ENCODE results near the gene ARMC3. TPM values are rescaled to one million over a fixed set of nuclear protein-coding genes. Genes with fewer than 3 reads are reported as not detected.

Gene ARMC3
- total RNA-seq, 3 donors from 2014 or later, result 0.33 to 0.88 TPM; not detected in 1

DNA sequence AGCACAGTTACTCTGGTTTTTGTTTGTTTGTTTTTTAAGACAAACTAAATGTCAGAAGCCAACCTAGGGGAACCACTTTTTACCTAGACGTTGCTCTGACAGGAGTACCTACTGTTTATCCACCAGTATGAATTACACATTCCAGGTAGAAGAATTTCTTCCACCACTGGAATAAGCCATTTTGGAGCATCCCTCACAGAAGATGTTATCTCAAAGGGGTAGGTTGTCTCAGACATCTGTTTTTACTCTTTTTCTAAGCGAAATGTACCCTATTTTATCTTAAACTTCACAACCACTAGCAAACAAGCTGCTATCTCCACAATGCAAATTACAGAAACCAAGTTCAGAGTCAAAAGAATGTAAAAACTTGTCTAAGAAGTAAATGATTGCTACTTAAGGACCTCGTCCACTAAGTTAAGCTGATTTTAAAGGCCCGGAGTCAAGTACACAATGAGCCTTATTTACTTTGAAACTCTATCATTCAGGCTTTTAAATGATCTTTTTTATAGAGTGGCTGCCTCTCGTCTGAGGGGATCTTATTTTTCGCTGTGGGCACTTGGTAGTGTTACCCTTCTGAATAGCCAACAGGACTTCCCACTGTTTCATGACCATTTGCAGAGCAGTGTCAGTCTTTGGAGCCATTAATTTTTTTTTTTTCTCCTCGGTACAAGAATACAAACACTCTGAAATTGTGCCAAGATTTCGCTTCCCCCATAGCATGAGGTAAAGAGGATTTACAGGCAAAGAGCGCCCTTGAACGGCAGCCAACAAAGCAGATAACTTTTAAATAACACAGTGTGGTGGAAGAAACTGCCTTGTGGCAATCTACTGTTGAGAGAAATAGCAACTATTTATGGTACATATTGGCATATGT is 15.7 kb upstream of the ARMC3 start:
- no peak for DNase-seq (ENCODE audit: low spot score in 2 of 2)
- no peak overlapping the region for H3K4me3 ChIP-seq
- intact Hi-C loops (cut with DNase I; ENCODE audit: low total_unique reads), result loop anchor here (10.0 kb wide), 1 partner anchor 1647 kb away; no protein-coding TSS in a partner anchor
- no peak overlapping the region for H3K27ac ChIP-seq
- no peaks in the 10 kb centered on the region for H3K36me3 ChIP-seq
- peaks cover 8 to 18% of the 10 kb centered on the region in 2 donors for H3K9me3 ChIP-seq
- H3K27me3 ChIP-seq, result no peaks in the 10 kb centered on the region
- H3K4me1 ChIP-seq, result no peaks in the 10 kb centered on the region
- TF ChIP-seq POLR2AphosphoS5 (IDR thresholded peaks at IDR 0.05) (no peak), POLR2A (IDR thresholded peaks at IDR 0.05) (no peak)
- TF ChIP-seq, protein P1, sequence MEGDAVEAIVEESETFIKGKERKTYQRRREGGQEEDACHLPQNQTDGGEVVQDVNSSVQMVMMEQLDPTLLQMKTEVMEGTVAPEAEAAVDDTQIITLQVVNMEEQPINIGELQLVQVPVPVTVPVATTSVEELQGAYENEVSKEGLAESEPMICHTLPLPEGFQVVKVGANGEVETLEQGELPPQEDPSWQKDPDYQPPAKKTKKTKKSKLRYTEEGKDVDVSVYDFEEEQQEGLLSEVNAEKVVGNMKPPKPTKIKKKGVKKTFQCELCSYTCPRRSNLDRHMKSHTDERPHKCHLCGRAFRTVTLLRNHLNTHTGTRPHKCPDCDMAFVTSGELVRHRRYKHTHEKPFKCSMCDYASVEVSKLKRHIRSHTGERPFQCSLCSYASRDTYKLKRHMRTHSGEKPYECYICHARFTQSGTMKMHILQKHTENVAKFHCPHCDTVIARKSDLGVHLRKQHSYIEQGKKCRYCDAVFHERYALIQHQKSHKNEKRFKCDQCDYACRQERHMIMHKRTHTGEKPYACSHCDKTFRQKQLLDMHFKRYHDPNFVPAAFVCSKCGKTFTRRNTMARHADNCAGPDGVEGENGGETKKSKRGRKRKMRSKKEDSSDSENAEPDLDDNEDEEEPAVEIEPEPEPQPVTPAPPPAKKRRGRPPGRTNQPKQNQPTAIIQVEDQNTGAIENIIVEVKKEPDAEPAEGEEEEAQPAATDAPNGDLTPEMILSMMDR (IDR thresholded peaks at IDR 0.05), result no peak

GRCh38 chr10:22912763-22913384 is 15.0 kb upstream of the ARMC3 start:
- Histone ChIP-seq H3K36me3 (no peaks in the 10 kb centered on the region), H3K4me1 (no peaks in the 10 kb centered on the region), H3K27me3 (no peaks in the 10 kb centered on the region), H3K9me3 (peaks cover 7 to 24% of the 10 kb centered on the region in 2 donors), H3K4me3 (no peak overlapping the region), H3K27ac (no peak overlapping the region)
- DNase-seq (ENCODE audit: low spot score in 2 of 2), result no peak
- intact Hi-C loops (cut with DNase I; ENCODE audit: low total_unique reads), result loop anchor here (10.0 kb wide), 1 partner anchor 1648 kb away; no protein-coding TSS in a partner anchor
- TF ChIP-seq POLR2AphosphoS5 (IDR thresholded peaks at IDR 0.05) (no peak), POLR2A (IDR thresholded peaks at IDR 0.05) (no peak)
- TF ChIP-seq, protein P1 (IDR thresholded peaks at IDR 0.05), result no peak

DNA sequence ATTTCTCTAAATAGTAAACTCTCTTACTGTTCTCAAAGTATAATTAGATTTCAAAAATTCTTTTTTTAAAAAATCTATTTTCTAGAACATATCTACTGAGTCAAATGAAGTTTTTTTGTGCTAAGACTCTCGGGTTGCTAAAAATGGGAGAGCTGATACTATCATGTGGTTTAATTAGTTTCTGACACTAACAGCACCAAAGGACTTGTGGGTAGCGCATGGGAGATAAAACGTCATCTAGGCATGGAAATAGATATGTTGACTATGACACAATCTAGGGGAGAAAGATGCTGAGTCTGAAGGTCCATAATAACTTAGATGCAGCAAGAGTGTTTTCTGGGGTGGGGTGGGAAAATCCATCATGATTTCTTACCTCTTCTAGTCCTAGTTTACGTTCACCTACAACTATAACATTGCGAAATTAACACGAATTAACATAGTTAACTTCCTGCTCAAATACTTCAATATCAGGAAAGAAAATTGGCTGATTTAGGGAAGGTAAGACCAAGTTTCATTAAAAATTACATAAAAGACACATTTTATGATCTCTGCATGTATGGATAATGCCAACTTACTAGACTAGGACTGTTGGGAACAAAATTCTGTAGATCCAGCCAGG is 14.3 kb upstream of the ARMC3 start:
- H3K27ac ChIP-seq, result no peak overlapping the region
- DNase-seq (ENCODE audit: low spot score in 2 of 2), result no peak
- peaks cover under 1 to 18% of the 10 kb centered on the region in 2 donors for H3K9me3 ChIP-seq
- no peaks in the 10 kb centered on the region for H3K27me3 ChIP-seq
- H3K4me3 ChIP-seq, result no peak overlapping the region
- intact Hi-C loops (cut with DNase I; ENCODE audit: low total_unique reads), result loop anchor here (10.0 kb wide), 1 partner anchor 1649 kb away; no protein-coding TSS in a partner anchor
- no peaks in the 10 kb centered on the region for H3K36me3 ChIP-seq
- TF ChIP-seq, protein P1 (IDR thresholded peaks at IDR 0.05), result no peak
- TF ChIP-seq POLR2AphosphoS5 (IDR thresholded peaks at IDR 0.05), result no peak
- no peak for TF ChIP-seq POLR2A (IDR thresholded peaks at IDR 0.05)
- no peaks in the 10 kb centered on the region for H3K4me1 ChIP-seq

- H3K4me1 ChIP-seq, result no peaks in the 10 kb centered on the region
- H3K27ac ChIP-seq, result no peak overlapping the region
- intact Hi-C loops (cut with DNase I; ENCODE audit: low total_unique reads), result loop anchor here (10.0 kb wide), 1 partner anchor 1651 kb away; no protein-coding TSS in a partner anchor
- no peak overlapping the region for H3K4me3 ChIP-seq
- H3K27me3 ChIP-seq, result no peaks in the 10 kb centered on the region
- DNase-seq (ENCODE audit: low spot score in 2 of 2), result no peak
- TF ChIP-seq POLR2AphosphoS5 (IDR thresholded peaks at IDR 0.05), result no peak
- TF ChIP-seq, protein P1 (IDR thresholded peaks at IDR 0.05), result no peak
- TF ChIP-seq POLR2A (IDR thresholded peaks at IDR 0.05), result no peak
- H3K36me3 ChIP-seq, result no peaks in the 10 kb centered on the region
- peaks cover 0 to 12% of the 10 kb centered on the region in 2 donors for H3K9me3 ChIP-seq
Measured at GRCh38 chr10:22915314-22915713, 12.5 kb upstream of the ARMC3 start.

All from breast epithelium (tissue), 4 donors.